Endothelial cell (in vitro differentiated cells): Measurements from ENCODE around the gene ZNF638. TPM values are rescaled to one million over a fixed set of nuclear protein-coding genes. Genes with fewer than 3 reads are reported as not detected.

Experiments
- DNase-seq: peaks from one replicate; pipeline ENCODE4 v3.0.0; 2021; ENCODE audit warnings: low spot score
- H3K27ac Mint-ChIP-seq: one replicate; pipeline ENCODE4 v1.8.0; 2021; ENCODE audit warnings: mixed read lengths, inconsistent platforms; ENCODE audit not compliant: unreplicated experiment
- H3K27me3 Mint-ChIP-seq: one replicate; pipeline ENCODE4 v1.8.0; 2021; ENCODE audit warnings: mild to moderate bottlenecking, moderate library complexity, mixed read lengths, inconsistent platforms; ENCODE audit not compliant: unreplicated experiment
- H3K36me3 Mint-ChIP-seq: one replicate; pipeline ENCODE4 v1.8.0; 2021; ENCODE audit warnings: mild to moderate bottlenecking, low read depth, mixed read lengths, inconsistent platforms; ENCODE audit not compliant: unreplicated experiment
- H3K4me1 Mint-ChIP-seq: one replicate; pipeline ENCODE4 v1.8.0; 2021; ENCODE audit warnings: mild to moderate bottlenecking, mixed read lengths, inconsistent platforms; ENCODE audit not compliant: unreplicated experiment
- H3K4me3 Mint-ChIP-seq: one replicate; pipeline ENCODE4 v1.8.0; 2021; ENCODE audit warnings: mild to moderate bottlenecking, mixed read lengths, inconsistent platforms; ENCODE audit not compliant: unreplicated experiment
- H3K9me3 Mint-ChIP-seq: one replicate; pipeline ENCODE4 v1.8.0; 2021; ENCODE audit warnings: mixed read lengths, inconsistent platforms; ENCODE audit not compliant: unreplicated experiment
- CTCF ChIP-seq: fragments of 200-600 bp; sonication (generic); IDR thresholded peaks from one replicate; pipeline ENCODE4 v1.5.0; 2021; ENCODE audit warnings: antibody characterized with exemption; ENCODE audit not compliant: unreplicated experiment
- total RNA-seq: library from RNA; stranded (reverse); fragmentation: NEBNext Ultra II Directional; extraction: Animal tissue kit (Norgen Biotek cat#: 25700); gene quantifications from one replicate; pipeline ENCODE4 v1.2.1, GENCODE V29; 2021; ENCODE audit not compliant: unreplicated experiment

The ZNF638 gene
- total RNA-seq, 1 donor from 2014 or later: 144 TPM

GRCh38 chr2:71332435-71332796 is 834 bp downstream of the ZNF638 start:
- Mint-ChIP-seq H3K27me3 (peaks cover 2% of the 10 kb centered on the region), H3K27ac (peak overlapping the region; percentile 100), H3K4me3 (peak overlapping the region; percentile 99), H3K36me3 (peaks cover 4% of the 10 kb centered on the region), H3K4me1 (peaks cover 27% of the 10 kb centered on the region), H3K9me3 (no peaks in the 10 kb centered on the region)
- TF ChIP-seq CTCF: no peak
- no peak for DNase-seq

GRCh38 chr2:71333619-71334018 is 2.0 kb downstream of the ZNF638 start:
- Mint-ChIP-seq H3K4me3 (peak overlapping the region; percentile 86), H3K36me3 (peaks cover 4% of the 10 kb centered on the region), H3K9me3 (no peaks in the 10 kb centered on the region), H3K27ac (peak overlapping the region; percentile 72), H3K4me1 (peaks cover 37% of the 10 kb centered on the region), H3K27me3 (peaks cover 2% of the 10 kb centered on the region)
- TF ChIP-seq CTCF: no peak
- no peak for DNase-seq

- peaks cover 51% of the 10 kb centered on the region for H3K4me1 Mint-ChIP-seq
- peaks cover 4% of the 10 kb centered on the region for H3K36me3 Mint-ChIP-seq
- H3K27me3 Mint-ChIP-seq: peaks cover 2% of the 10 kb centered on the region
- TF ChIP-seq CTCF: no peak
- DNase-seq: no peak
- no peaks in the 10 kb centered on the region for H3K9me3 Mint-ChIP-seq
- H3K27ac Mint-ChIP-seq: no peak overlapping the region
- H3K4me3 Mint-ChIP-seq: no peak overlapping the region
These were observed 4.8 kb downstream of the ZNF638 start for GRCh38 chr2:71336384-71336783.

- Mint-ChIP-seq H3K4me1 (peaks cover 51% of the 10 kb centered on the region), H3K4me3 (no peak overlapping the region), H3K27ac (no peak overlapping the region), H3K36me3 (peaks cover 4% of the 10 kb centered on the region), H3K27me3 (no peaks in the 10 kb centered on the region), H3K9me3 (no peaks in the 10 kb centered on the region)
- no peak for TF ChIP-seq CTCF
- no peak for DNase-seq
These were observed 5.2 kb downstream of the ZNF638 start for GRCh38 chr2:71336802-71337201.

- DNase-seq: no peak
- peaks cover 4% of the 10 kb centered on the region for H3K36me3 Mint-ChIP-seq
- H3K4me3 Mint-ChIP-seq: no peak overlapping the region
- no peaks in the 10 kb centered on the region for H3K27me3 Mint-ChIP-seq
- no peaks in the 10 kb centered on the region for H3K9me3 Mint-ChIP-seq
- H3K4me1 Mint-ChIP-seq: peaks cover 44% of the 10 kb centered on the region
- no peak for TF ChIP-seq CTCF
- no peak overlapping the region for H3K27ac Mint-ChIP-seq
These were observed 6.2 kb downstream of the ZNF638 start for GRCh38 chr2:71337776-71338175.
